GM12878 (cell line): Measurements from ENCODE around the gene SLC6A2. TPM values are rescaled to one million over a fixed set of nuclear protein-coding genes. Genes with fewer than 3 reads are reported as not detected.

Source experiments
- ATAC-seq: fragments of 200-7000 bp; cut with Tn5 transposase; 3 replicates; pipeline ENCODE4 v1.9.1; 2020; ENCODE audit warnings: mild to moderate bottlenecking, moderate library complexity
- BruUV-seq: library from RNA; stranded (reverse); fragments of 400-500 nt; replicated peaks from 2 replicates; lab custom pipeline; 2021; lab: Mats Ljungman, UMichigan
- CTCF ChIA-PET: fragments of 300-600 bp; sonication (Branson Sonifier 250); formaldehyde crosslinking; extraction: SDS; loops from one replicate; lab custom pipeline; 2021; ENCODE audit warnings: inconsistent platforms; lab: Yijun Ruan, JAX
- POLR2A ChIA-PET: fragments of 350-600 bp; formaldehyde crosslinking; extraction: SDS; loops from one replicate; lab custom pipeline; 2021; ENCODE audit warnings: inconsistent platforms; lab: Charles Lee
- RAD21 ChIA-PET: fragments of 300-600 bp; sonication (Branson Sonifier 250); formaldehyde crosslinking; loops from one replicate; lab custom pipeline; 2023; ENCODE audit warnings: antibody characterized with exemption; ENCODE audit not compliant: unreplicated experiment; lab: Charles Lee
- SMC1A ChIA-PET: fragments of 300-600 bp; sonication (Branson Sonifier 250); formaldehyde crosslinking; loops from one replicate; lab custom pipeline; 2023; ENCODE audit not compliant: unreplicated experiment, uncharacterized antibody; lab: Charles Lee
- DNase-seq: peaks from one replicate; pipeline ENCODE4 v3.0.0-alpha.2; 2011; ENCODE audit warnings: low read depth, low spot score
- FAIRE-seq: peaks from 3 replicates; lab custom pipeline; 2011; peaks lifted over from hg19 to GRCh38; lab: Jason Lieb, UNC
- H2AFZ ChIP-seq: 2 replicates; pipeline ENCODE4 v1.6.0; 2011; ENCODE audit warnings: low read depth, low read length, control low read depth; ENCODE audit not compliant: control insufficient read depth
- H3K27ac ChIP-seq: 2 replicates; pipeline ENCODE4 v1.5.1; 2011; ENCODE audit warnings: control low read depth; ENCODE audit not compliant: control insufficient read depth, insufficient read depth
- H3K27me3 ChIP-seq, 2 experiments: replicated peaks in 1 of 2; 2 replicates each; pipeline versions ENCODE4 v1.6.0 to v1.6.1; 2011; ENCODE audit warnings: low read length in 1 of 2; ENCODE audit not compliant: control insufficient read depth in 2 of 2, insufficient read depth in 2 of 2
- H3K36me3 ChIP-seq, 2 experiments: 2 replicates each; pipeline ENCODE4 v1.5.1; 2011; ENCODE audit warnings: low read length in 1 of 2; ENCODE audit not compliant: control insufficient read depth in 2 of 2, insufficient read depth in 2 of 2
- H3K4me1 ChIP-seq: 2 replicates; pipeline ENCODE4 v1.6.1; 2011; ENCODE audit warnings: mild to moderate bottlenecking, low read length, moderate library complexity, mixed read lengths; ENCODE audit not compliant: control insufficient read depth, insufficient read depth
- H3K4me2 ChIP-seq: 2 replicates; pipeline ENCODE4 v1.6.0; 2011; ENCODE audit warnings: control low read depth; ENCODE audit not compliant: control insufficient read depth, insufficient read depth
- H3K4me3 ChIP-seq: fragments of 200-600 bp; sonication (generic); 2 replicates; pipeline ENCODE4 v1.5.1; 2016
- H3K79me2 ChIP-seq: 2 replicates; pipeline ENCODE4 v1.6.0; 2011; ENCODE audit warnings: low read length; ENCODE audit not compliant: control insufficient read depth, insufficient read depth
- H3K9ac ChIP-seq: 2 replicates; pipeline ENCODE4 v1.8.0; 2011; ENCODE audit warnings: low read length, control low read depth, mixed read lengths; ENCODE audit not compliant: control insufficient read depth, insufficient read depth
- H3K9me3 ChIP-seq: replicated peaks from 3 replicates; pipeline ENCODE4 v1.5.1; 2011; ENCODE audit warnings: mild to moderate bottlenecking, low read length; ENCODE audit not compliant: control insufficient read depth, insufficient read depth
- H4K20me1 ChIP-seq: 2 replicates; pipeline ENCODE4 v1.6.0; 2011; ENCODE audit not compliant: control insufficient read depth, insufficient read depth
- CREM ChIP-seq: IDR thresholded peaks from 2 replicates; pipeline ENCODE4 v1.6.1; 2014; ENCODE audit warnings: antibody characterized with exemption, low read depth
- IKZF1 ChIP-seq: fragments of 450-650 bp; conservative IDR thresholded peaks from 2 replicates; pipeline ENCODE4 v1.6.1; 2017; ENCODE audit warnings: antibody characterized with exemption, mild to moderate bottlenecking
- RBBP5 ChIP-seq: fragments of 200-600 bp; sonication (generic); conservative IDR thresholded peaks from 2 replicates; pipeline ENCODE4 v1.6.1; 2016
- RELA ChIP-seq: fragments of 450-650 bp; IDR thresholded peaks from 2 replicates; pipeline ENCODE4 v1.8.0; 2014; ENCODE audit warnings: borderline replicate concordance; ENCODE audit not compliant: partially characterized antibody
- RUNX3 ChIP-seq: IDR thresholded peaks from 2 replicates; pipeline ENCODE4 v1.6.1; 2012; ENCODE audit warnings: low read length, inconsistent platforms
- STAT3 ChIP-seq: IDR thresholded peaks from 2 replicates; pipeline ENCODE4 v1.6.1; 2011; ENCODE audit warnings: low read depth, low read length, improper control_type of control experiment
- in situ Hi-C: fragments of 300-500 bp; cut with MboI; formaldehyde crosslinking; loops from 9 replicates; pipeline ENCODE4 v1.14.3; 2018; ENCODE audit warnings: mixed read lengths
- intact Hi-C: fragments of 100-400 bp; cut with micrococcal nuclease; formaldehyde crosslinking; loops from one replicate; pipeline ENCODE4 v1.14.2; 2022; ENCODE audit not compliant: unreplicated experiment
- polyA plus RNA-seq, 11 experiments: library from polyadenylated mRNA; depleted of rRNA in 4 of 11; unstranded in 6 of 11; stranded (reverse) in 5 of 11; fragments of >200 nt; fragmentation: Nextera tagmentation in 4 of 11; fragmentation: Illumina TruSeq in 1 of 11; extraction: Ambion mirVana in 4 of 11; extraction: Trizol in 1 of 11; gene quantifications; 1 replicate in 1 of 11; 2 replicates in 10 of 11; pipeline versions ENCODE4 v1.2.1 to v1.2.3, GENCODE V29; 2011 to 2016; ENCODE audit warnings: inconsistent platforms in 2 of 11, missing spikeins in 2 of 11, low read depth in 1 of 11
- total RNA-seq, 4 experiments: library from RNA; depleted of rRNA in 3 of 4; stranded (reverse); fragments of >200 nt in 3 of 4; fragmentation: Illumina TruSeq in 1 of 4; extraction: Trizol in 1 of 4; gene quantifications; 2 replicates each; pipeline versions ENCODE4 v1.2.1 to v1.2.3, GENCODE V29; 2013 to 2021
- TF ChIP-seq, protein P1 (sequence below), 3 experiments: IDR thresholded peaks in 2 of 3; conservative IDR thresholded peaks in 1 of 3; 2 replicates each; pipeline ENCODE4 v1.5.1; 2011; ENCODE audit warnings: low read depth in 3 of 3, low read length in 3 of 3, mild to moderate bottlenecking in 3 of 3, control low read depth in 2 of 3, moderate library complexity in 2 of 3, inconsistent platforms in 1 of 3, mixed read lengths in 1 of 3; ENCODE audit not compliant: control insufficient read depth in 2 of 3, insufficient read depth in 1 of 3; ENCODE audit errors: extremely low read depth in 1 of 3
- TF ChIP-seq, protein P2 (sequence below): fragments of 450-650 bp; conservative IDR thresholded peaks from 2 replicates; pipeline ENCODE4 v1.6.1; 2017; ENCODE audit warnings: mild to moderate bottlenecking, moderate library complexity
- TF ChIP-seq, protein P3 (sequence below): IDR thresholded peaks from 2 replicates; pipeline ENCODE4 v1.6.1; 2012; ENCODE audit warnings: low read depth, low read length, improper control_type of control experiment

SLC6A2 gene
- total and polyA plus RNA-seq, 10 of the 15 experiments (the other 5 are each of a cell fraction or from before 2014, with no cell fraction given): not detected

DNA sequence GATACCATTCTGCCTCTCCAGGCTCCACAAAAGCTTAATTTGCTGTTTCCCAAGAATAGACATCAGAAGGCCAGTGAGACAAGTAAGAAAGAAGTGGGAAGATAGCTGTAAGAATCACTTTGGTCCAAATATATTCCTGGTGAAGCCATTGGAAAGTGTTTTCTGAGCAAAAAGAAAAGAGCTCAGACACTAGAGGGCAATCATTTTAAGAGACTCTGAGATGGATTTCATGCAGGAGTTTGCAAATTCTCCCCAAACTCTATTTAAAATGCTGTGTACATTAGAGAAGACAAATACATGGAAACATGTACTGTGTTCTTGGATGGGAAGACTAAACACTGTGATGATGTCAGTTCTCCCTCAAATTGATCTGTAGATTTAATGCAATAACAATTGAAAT is 8.0 kb upstream of the SLC6A2 start:
- TF ChIP-seq IKZF1 (no peak), RBBP5 (no peak), STAT3 (no peak), RUNX3 (no peak), RELA (no peak), CREM (no peak)
- TF ChIP-seq, protein P1, sequence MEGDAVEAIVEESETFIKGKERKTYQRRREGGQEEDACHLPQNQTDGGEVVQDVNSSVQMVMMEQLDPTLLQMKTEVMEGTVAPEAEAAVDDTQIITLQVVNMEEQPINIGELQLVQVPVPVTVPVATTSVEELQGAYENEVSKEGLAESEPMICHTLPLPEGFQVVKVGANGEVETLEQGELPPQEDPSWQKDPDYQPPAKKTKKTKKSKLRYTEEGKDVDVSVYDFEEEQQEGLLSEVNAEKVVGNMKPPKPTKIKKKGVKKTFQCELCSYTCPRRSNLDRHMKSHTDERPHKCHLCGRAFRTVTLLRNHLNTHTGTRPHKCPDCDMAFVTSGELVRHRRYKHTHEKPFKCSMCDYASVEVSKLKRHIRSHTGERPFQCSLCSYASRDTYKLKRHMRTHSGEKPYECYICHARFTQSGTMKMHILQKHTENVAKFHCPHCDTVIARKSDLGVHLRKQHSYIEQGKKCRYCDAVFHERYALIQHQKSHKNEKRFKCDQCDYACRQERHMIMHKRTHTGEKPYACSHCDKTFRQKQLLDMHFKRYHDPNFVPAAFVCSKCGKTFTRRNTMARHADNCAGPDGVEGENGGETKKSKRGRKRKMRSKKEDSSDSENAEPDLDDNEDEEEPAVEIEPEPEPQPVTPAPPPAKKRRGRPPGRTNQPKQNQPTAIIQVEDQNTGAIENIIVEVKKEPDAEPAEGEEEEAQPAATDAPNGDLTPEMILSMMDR (IDR thresholded peaks at IDR 0.05 in 2 of 3, conservative IDR thresholded peaks at IDR 0.05 in 1 of 3; ENCODE audit: control insufficient read depth in 2 of 3, extremely low read depth in 1 of 3, insufficient read depth in 1 of 3, low read depth in 3 of 3, low read length in 3 of 3): no peak
- TF ChIP-seq, protein P2, sequence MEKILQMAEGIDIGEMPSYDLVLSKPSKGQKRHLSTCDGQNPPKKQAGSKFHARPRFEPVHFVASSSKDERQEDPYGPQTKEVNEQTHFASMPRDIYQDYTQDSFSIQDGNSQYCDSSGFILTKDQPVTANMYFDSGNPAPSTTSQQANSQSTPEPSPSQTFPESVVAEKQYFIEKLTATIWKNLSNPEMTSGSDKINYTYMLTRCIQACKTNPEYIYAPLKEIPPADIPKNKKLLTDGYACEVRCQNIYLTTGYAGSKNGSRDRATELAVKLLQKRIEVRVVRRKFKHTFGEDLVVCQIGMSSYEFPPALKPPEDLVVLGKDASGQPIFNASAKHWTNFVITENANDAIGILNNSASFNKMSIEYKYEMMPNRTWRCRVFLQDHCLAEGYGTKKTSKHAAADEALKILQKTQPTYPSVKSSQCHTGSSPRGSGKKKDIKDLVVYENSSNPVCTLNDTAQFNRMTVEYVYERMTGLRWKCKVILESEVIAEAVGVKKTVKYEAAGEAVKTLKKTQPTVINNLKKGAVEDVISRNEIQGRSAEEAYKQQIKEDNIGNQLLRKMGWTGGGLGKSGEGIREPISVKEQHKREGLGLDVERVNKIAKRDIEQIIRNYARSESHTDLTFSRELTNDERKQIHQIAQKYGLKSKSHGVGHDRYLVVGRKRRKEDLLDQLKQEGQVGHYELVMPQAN: no peak
- TF ChIP-seq, protein P3, sequence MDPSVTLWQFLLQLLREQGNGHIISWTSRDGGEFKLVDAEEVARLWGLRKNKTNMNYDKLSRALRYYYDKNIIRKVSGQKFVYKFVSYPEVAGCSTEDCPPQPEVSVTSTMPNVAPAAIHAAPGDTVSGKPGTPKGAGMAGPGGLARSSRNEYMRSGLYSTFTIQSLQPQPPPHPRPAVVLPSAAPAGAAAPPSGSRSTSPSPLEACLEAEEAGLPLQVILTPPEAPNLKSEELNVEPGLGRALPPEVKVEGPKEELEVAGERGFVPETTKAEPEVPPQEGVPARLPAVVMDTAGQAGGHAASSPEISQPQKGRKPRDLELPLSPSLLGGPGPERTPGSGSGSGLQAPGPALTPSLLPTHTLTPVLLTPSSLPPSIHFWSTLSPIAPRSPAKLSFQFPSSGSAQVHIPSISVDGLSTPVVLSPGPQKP: no peak

More for the DNA sequence above, 8.0 kb upstream of the SLC6A2 start:
- Histone ChIP-seq H3K79me2 (no peaks in the 10 kb centered on the region), H4K20me1 (no peaks in the 10 kb centered on the region), H3K4me1 (no peaks in the 10 kb centered on the region), H3K4me3 (no peak overlapping the region), H3K4me2 (no peak overlapping the region), H3K27ac (no peak overlapping the region), H3K9me3 (no peaks in the 10 kb centered on the region), H3K36me3 (no peaks in the 10 kb centered on the region), H3K9ac (no peak overlapping the region), H3K27me3 (no peaks in the 10 kb centered on the region; a peak in 2 of 4 replicates), H2AFZ (no peak overlapping the region)
- CTCF ChIA-PET: no interaction called here
- ATAC-seq (no peak), FAIRE-seq (no peak), DNase-seq (no peak)
- SMC1A ChIA-PET: no interaction called here
- POLR2A ChIA-PET: no interaction called here
- RAD21 ChIA-PET: no interaction called here
- no TSS peak for BruUV-seq
- in situ Hi-C loops: no loop called here
- intact Hi-C loops: no loop called here
